ENCODE results near the gene SPSB3. TPM values are rescaled to one million over a fixed set of nuclear protein-coding genes. Genes with fewer than 3 reads are reported as not detected.
"Not testable (repeated sequence)": the region's sequence is repeated elsewhere in the genome, so short reads cannot be mapped to it uniquely, and the experiment has no call there.

Gene SPSB3
- polyA plus RNA-seq, 1 donor = 24.6 TPM

DNA sequence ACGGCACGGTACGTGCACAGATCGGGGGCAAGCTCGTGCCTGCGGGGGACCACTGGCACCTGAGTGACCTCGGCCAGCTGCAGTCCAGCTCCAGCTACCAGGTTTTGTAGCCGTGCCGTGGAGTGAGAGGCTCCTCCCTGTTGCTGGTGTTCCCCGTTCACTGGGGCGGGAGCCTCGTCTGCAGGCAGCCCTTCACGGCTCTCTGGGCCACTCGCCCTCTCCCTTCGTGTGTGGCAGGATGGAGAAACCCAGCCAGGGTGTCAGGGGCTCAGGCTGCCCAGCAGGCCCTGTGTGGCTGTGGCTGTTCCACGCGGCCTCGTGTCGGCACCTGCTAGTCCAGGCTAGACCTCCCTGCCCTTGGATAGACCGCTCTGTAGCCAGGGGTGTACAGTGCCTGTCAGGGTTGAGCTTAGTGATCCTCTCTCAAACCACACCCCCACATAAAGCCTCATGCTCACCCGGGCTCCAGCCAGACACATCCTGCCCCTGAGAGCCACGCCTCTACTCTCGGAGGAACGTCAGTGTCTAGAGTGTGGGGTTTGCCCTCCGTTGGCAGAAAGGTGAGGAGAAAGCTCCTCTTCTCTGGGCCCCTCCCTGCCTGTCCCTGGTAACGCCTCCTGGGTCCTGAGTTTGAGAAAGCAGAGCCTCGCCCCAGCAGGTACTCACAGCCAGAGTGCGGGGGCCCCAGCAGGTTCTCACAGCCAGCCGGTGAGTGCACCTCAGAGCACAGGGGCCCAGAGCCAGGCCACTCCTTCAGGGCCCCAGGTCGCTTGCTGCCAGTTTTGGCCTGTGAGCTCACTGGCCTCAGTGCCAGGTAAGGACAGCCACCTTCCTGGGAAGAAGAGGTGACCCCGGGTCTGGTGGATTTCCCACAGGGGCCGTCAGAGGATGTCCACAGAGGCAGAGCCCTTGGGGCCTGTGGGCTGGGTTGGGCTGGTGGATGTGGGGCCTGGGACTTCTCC, 38.7 kb downstream of the SPSB3 start:
- no peak for DNase-seq (ENCODE audit: low read depth)

DNA sequence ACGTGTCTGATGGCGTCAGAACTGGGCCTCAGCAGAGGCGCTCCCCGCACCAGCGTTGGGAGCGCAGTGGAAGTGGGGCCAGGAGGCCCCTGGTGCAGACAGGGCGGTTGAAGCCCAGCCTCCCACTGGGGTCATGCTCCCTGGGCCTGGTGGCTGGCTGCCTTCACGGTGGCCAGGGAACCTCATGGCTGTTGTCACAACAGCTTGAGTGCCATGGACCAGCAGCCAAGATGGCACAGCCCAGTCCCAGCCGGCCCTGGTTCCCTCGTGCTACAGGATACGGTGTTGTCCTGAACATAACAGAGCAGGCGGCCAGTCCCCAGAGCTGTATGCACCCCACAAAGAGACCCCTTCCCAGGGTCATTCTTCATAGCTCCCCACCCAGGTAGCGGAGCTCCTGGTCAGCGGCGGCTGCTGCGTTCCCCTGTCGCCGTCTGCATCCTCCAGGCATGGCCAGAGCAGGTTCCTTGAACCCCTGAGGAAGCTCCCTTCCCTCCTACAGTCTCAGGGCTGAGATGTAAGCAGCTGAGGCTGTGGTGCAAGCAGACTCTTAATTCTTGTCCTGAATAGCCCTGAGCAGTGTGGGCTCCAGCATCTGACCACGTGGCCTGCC, 40.7 kb downstream of the SPSB3 start:
- DNase-seq (ENCODE audit: low read depth) = no peak

DNA sequence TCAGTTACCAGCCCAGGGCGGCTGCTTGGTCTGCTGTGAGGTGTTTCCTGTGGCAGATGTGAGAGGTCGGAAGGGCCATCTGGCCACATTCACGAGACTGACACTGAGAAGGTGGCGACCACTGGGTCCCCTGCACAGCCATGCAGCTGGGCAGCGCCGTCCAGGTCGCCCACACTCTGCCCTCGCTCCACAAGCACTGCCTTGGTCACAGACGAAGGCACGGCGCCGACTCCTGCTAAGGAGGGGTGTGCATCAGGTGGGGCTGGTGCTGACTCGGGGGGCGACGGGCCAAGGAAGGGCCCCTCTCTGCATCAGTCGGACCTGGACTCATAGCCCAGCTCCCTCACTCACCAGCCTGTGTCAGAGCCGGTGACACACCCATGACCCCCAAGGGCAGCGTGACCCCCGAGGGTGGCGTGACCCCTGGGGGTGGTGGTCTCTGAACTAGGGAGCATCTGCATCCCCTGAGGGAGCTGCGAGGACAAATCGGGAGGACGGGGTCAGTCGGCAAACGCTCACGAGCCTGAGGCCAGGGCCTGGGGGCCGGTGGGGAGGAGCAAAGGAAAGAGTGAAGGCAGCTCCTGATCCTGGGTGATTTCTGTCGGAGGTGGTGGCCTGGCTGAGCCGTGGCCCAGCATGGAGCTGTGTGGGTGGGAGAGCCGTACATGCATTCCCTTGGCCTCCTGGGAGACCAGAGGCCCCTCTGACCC, 41.4 kb downstream of the SPSB3 start:
- DNase-seq (ENCODE audit: low read depth) = no peak

DNA sequence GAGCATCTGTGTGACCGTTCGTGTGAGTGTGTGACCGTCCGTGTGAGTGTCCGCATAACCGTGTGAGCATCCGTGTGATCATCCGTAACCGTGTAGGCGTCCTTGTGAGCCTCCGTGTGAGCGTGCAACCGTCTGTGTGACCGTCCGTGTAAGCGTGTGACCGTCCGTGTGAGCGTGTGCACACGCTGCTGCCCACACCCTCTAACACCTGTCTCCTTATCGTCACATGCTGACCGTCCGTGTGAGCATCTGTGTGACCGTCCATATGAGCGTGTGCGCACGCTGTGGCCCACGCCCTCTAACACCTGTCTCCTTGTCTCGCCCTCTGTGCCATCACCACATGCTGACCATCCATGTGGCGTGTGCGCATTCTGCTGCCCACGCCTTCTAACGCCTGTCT, 42.1 kb downstream of the SPSB3 start:
- DNase-seq (ENCODE audit: low read depth) = no peak

DNA sequence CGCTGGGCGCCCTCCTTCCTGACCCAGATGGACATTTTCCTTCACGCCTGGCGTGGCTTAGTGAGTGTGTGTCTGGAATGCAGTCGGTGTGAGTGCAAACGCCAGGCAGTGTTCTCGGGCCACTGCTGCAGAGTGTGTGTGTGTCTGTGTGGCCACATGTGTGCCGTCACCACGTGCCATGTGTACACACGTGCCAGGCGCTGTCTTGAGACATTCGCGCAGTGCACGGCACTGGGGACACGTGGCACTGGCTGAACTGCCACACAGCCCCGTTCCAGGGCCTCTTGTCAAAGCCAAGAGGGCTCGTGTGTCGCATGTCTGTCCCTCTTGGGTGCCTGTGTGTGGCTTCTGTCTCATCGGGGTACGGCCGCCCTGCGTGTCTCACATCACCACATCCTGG, 47.6 kb downstream of the SPSB3 start:
- no peak for DNase-seq (ENCODE audit: low read depth)

DNA sequence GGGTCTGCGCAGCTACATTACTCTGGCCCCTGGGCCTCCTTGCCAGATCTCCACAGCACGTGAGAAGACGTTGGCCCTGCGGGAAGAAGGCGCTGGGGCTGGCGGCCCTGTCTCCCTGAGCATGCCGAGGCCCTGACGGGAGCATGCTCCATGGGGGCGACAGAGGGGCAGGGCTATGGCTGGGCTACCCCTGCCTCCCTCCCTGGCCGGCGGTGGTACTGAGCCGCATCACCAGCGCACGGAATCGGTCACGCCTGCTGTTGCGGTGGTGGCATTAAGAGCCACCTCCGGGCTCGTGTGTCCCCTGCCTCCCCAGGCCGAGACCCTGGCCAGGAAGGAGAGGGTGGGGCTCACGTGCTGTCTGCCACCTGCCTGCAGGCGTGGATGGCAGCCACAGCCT, 48.2 kb downstream of the SPSB3 start:
- DNase-seq (ENCODE audit: low read depth) = no peak

DNA sequence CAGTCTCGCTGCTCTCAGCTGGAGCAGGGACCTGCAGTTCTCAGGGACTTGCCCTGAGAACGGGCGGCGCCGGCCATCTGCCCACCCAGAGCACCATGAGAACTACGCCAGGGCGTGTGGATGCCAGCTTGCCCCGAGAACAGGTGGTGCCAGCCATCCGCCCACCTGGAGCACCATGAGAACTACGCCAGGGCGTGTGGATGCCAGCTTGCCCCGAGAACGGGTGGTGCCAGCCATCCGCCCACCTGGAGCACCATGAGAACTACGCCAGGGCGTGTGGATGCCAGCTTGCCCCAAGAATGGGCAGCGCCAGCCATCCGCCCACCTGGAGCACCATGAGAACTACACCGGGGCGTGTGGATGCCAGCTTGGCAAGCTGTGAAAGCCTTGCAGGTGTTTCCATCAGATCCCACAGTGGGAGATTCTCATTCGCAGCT, 49.8 kb downstream of the SPSB3 start:
- DNase-seq (ENCODE audit: low read depth) = not testable (repeated sequence)

DNA sequence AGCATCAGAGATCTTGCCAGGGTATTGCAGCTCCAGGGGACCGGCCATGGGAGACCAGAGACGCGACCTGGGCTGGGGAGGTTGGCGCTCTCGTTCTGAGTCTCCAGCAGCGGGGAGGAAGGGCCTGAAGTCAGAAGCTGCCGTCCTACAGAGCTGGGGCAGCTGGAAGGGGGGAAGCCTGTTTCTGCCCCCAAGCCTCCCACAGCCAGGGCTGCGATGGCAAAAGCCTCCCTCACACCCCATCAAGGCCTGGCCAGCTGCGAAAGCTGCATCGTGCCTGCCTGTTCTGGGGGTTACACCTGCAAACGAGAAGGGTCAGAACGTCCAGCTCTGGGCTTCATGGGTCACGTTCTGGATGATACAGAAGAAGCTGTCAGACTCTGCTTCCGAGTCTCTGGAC, 50.3 kb downstream of the SPSB3 start:
- DNase-seq (ENCODE audit: low read depth) = no peak

DNA sequence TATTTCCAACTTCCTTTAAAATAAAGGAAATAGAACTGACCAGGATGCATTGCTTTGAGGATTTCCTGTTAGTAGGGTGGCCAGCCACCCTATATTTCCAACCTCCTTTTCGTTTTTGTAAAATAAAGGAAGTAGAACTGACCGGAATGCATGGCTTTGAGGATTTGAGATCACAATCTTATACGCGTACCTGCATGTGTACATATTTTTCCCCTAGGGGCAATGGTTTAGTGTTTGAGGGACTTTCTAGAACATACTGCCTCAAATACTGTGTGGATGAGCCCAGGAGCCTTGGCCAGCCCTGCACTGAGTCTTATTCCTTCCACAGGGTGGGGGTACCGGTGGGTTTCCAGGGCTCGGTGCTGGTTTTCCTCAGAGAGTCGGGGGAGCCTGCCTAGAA, 50.8 kb downstream of the SPSB3 start:
- DNase-seq (ENCODE audit: low read depth) = no peak

DNA sequence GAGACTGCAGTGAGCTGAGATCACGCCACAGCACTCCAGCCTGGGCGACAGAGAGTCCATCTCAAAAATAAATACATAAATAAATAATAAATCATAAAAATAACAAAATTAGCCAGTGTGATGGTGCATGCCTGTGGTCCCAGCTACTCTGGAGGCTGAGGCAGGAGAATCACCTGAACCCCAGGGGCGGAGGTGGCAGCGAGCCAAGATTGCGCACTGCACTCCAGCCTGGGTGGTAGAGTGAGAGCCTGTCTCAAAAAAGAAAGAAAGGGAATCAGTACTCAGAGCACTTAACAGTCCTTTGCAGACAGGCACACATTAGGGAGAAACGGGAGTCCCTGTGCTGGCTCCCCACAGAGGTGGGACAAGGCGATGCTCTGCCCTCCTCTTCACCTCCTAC, 51.3 kb downstream of the SPSB3 start:
- DNase-seq (ENCODE audit: low read depth) = no peak

DNA sequence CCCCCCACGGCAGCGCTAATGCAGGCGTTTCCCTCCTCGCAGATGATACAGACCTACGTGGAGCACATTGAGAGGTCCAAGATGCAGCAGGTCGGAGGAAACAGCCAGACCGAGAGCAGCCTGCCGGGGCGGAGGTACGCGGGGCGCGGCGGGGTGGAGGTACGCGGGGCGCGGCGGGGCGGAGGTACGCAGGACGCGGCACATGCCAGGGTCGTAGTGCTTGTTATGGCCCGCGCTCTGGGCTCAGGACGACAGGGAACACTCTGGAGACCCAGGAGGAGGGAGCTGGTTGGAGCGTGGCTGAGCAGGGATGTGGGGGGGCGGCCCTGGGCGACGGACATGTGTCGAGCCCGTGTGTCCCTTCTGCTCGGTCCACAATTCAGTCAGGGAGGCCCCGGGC, 52.9 kb downstream of the SPSB3 start:
- DNase-seq (ENCODE audit: low read depth) = no peak

DNA sequence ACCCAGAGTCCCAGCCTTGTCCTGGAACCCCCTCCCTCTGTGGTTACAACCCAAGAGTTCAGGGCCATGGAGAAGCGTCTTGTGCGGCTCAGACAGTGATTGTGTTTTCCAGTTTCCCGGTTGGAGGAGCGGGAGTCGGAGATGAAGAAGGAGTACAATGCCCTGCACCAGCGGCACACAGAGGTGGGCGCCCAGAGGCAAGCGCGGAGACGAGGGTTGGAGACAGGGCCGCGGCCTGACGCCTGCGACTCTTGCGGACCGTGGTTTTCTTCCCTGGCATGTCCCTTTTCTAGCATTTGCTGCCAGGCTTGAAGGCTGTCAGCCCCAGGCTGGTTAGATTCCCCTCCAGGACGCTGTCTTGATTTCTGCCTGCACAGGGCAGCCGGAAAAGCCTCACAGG, 53.3 kb downstream of the SPSB3 start:
- no peak for DNase-seq (ENCODE audit: low read depth)

DNA sequence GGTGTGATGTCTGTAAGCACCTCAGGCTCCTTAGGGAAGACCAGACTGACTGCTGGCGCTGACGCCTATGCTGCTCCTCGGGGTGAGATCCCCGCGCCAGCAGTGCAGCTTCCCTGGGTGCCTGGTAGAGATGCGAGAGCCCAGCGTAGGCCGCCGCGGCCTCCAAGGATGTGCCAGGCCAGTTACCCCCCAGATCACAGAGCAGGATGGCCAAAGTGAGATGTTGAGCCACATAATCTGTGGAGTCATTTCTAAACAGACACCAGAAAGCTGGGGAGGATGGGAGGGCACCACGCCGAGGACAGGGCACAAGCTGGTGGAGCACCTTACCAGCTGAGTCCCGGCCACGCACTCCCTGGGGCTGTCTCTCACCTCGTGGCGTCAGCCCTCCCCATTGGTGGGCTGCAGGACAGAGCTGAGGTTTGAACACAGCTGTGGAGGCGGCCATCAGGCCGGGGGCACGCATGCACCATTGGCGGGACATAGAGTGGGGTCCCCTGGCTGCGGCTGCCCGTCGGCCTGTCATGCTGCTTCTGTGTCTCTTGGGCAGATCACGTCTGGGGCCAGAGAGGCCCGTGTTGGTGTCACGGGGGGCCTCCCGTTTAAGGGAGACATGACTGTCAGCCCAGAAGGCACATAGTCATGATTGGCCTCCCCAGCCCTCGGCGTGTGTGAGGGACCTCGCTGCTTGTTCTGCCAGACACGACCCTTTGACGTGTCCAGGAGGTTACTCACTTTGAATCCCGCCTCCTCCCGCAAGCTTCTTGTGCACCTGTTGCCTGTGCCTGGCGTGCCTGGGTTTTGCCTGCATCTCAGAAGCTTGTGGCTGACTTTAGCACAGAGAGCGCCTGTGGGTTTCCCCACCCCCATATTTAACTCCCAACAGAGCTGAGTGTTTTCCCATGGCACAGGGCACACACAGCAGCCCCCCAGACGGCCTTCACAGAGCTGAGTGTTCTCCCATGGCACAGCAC, 54.4 kb downstream of the SPSB3 start:
- DNase-seq (ENCODE audit: low read depth) = no peak

Other genes starting within 250 kb of the SPSB3 start
- gene TMEM204, start 248.9 kb downstream of the SPSB3 start, polyA plus RNA-seq (ENCODE audit: insufficient read length) = 12.3 TPM
- gene IFT140, start 170.5 kb downstream of the SPSB3 start, polyA plus RNA-seq (ENCODE audit: insufficient read length) = 8.7 TPM
- 19.0 TPM for gene CRAMP1, start 170.2 kb downstream of the SPSB3 start, polyA plus RNA-seq (ENCODE audit: insufficient read length)
- 40.5 TPM for gene JPT2, start 104.3 kb downstream of the SPSB3 start, polyA plus RNA-seq (ENCODE audit: insufficient read length)
- gene MAPK8IP3, start 76.4 kb downstream of the SPSB3 start, polyA plus RNA-seq (ENCODE audit: insufficient read length) = 53.6 TPM
- gene NME3, start 11.0 kb downstream of the SPSB3 start, polyA plus RNA-seq (ENCODE audit: insufficient read length) = 19.5 TPM
- gene EME2, start 9.8 kb downstream of the SPSB3 start, polyA plus RNA-seq (ENCODE audit: insufficient read length) = 5.7 TPM
- gene MRPS34, start 9.4 kb downstream of the SPSB3 start, polyA plus RNA-seq (ENCODE audit: insufficient read length) = 42.5 TPM
- gene NUBP2, start 389 bp upstream of the SPSB3 start, polyA plus RNA-seq (ENCODE audit: insufficient read length) = 36.9 TPM
- gene IGFALS, start 11.1 kb upstream of the SPSB3 start, polyA plus RNA-seq (ENCODE audit: insufficient read length) = 0.44 TPM
- gene HAGH, start 44.3 kb upstream of the SPSB3 start, polyA plus RNA-seq (ENCODE audit: insufficient read length) = 44.3 TPM
- 21.3 TPM for gene FAHD1, start 44.6 kb upstream of the SPSB3 start, polyA plus RNA-seq (ENCODE audit: insufficient read length)
- 0.57 TPM for gene MEIOB, start 89.6 kb upstream of the SPSB3 start, polyA plus RNA-seq (ENCODE audit: insufficient read length)
- not detected for gene HS3ST6, start 135.8 kb upstream of the SPSB3 start, polyA plus RNA-seq (ENCODE audit: insufficient read length)
- 38.3 TPM for gene MSRB1, start 160.6 kb upstream of the SPSB3 start, polyA plus RNA-seq (ENCODE audit: insufficient read length)
- gene RPL3L, start 172.1 kb upstream of the SPSB3 start, polyA plus RNA-seq (ENCODE audit: insufficient read length) = 56.0 TPM
- 121 TPM for gene NDUFB10, start 177.0 kb upstream of the SPSB3 start, polyA plus RNA-seq (ENCODE audit: insufficient read length)
- gene RPS2, start 182.3 kb upstream of the SPSB3 start, polyA plus RNA-seq (ENCODE audit: insufficient read length) = 3,325 TPM
- not detected for gene RNF151, start 184.3 kb upstream of the SPSB3 start, polyA plus RNA-seq (ENCODE audit: insufficient read length)
- gene TBL3, start 189.5 kb upstream of the SPSB3 start, polyA plus RNA-seq (ENCODE audit: insufficient read length) = 28.4 TPM
- gene NOXO1, start 198.9 kb upstream of the SPSB3 start, polyA plus RNA-seq (ENCODE audit: insufficient read length) = 1.4 TPM
- gene GFER, start 201.6 kb upstream of the SPSB3 start, polyA plus RNA-seq (ENCODE audit: insufficient read length) = 16.2 TPM
- 1.4 TPM for gene SYNGR3, start 207.4 kb upstream of the SPSB3 start, polyA plus RNA-seq (ENCODE audit: insufficient read length)
- gene ZNF598, start 227.2 kb upstream of the SPSB3 start, polyA plus RNA-seq (ENCODE audit: insufficient read length) = 24.9 TPM
- gene NPW, start 237.2 kb upstream of the SPSB3 start, polyA plus RNA-seq (ENCODE audit: insufficient read length) = 1.1 TPM
- 36.7 TPM for gene NHERF2, start 244.3 kb upstream of the SPSB3 start, polyA plus RNA-seq (ENCODE audit: insufficient read length)